HCT116 (cell line): Measurements from ENCODE around the gene CAPN9. TPM values are rescaled to one million over a fixed set of nuclear protein-coding genes. Genes with fewer than 3 reads are reported as not detected.

Experiments used
- ATAC-seq: fragments of 200-7000 bp; cut with Tn5 transposase; 2 replicates; pipeline ENCODE4 v1.9.1; 2020; ENCODE audit warnings: mild to moderate bottlenecking, moderate library complexity
- BruUV-seq: library from RNA; stranded (reverse); fragments of 400-500 nt; replicated peaks from 2 replicates; lab custom pipeline; 2021; lab: Mats Ljungman, UMichigan
- CTCF ChIA-PET: fragments of 300-600 bp; sonication (Branson Sonifier 250); formaldehyde crosslinking; loops from one replicate; lab custom pipeline; 2021; ENCODE audit warnings: antibody characterized with exemption; lab: Charles Lee
- POLR2A ChIA-PET: fragments of 300-600, 350-600 bp; sonication (Branson Sonifier 250); formaldehyde crosslinking; loops from one replicate; lab custom pipeline; 2021; ENCODE audit warnings: antibody characterized with exemption; lab: Charles Lee
- RAD21 ChIA-PET, 2 experiments: fragments of 300-600 bp; sonication (Branson Sonifier 250); formaldehyde crosslinking; loops; one replicate each; lab custom pipeline; 2023; ENCODE audit warnings: low total read pairs in 2 of 2; ENCODE audit not compliant: uncharacterized antibody in 2 of 2, unreplicated experiment in 2 of 2, low non-redundant PET in 1 of 2; lab: Charles Lee
- DNase-seq: peaks from one replicate; pipeline ENCODE4 v3.0.0-alpha.2; 2010; ENCODE audit warnings: low read depth, low spot score
- H2AFZ ChIP-seq: fragments of 200-600 bp; shearing (Covaris generic), sonication (generic); 2 replicates; pipeline ENCODE4 v1.6.1; 2017; ENCODE audit warnings: low read depth, mixed run types, mixed read lengths, antibody characterized with exemption, low read length; ENCODE audit not compliant: poor library complexity, severe bottlenecking
- H3K27ac ChIP-seq: 2 replicates; pipeline ENCODE4 v1.5.1; 2012; ENCODE audit warnings: low read depth, low read length
- H3K27me3 ChIP-seq: fragments of 200-600 bp; sonication (generic); 2 replicates; pipeline ENCODE4 v1.6.1; 2016; ENCODE audit warnings: mixed run types, low read length, mixed read lengths; ENCODE audit not compliant: insufficient read depth
- H3K36me3 ChIP-seq, 2 experiments: fragments of 200-500 bp in 1 of 2; fragments of 200-600 bp in 1 of 2; sonication (Bioruptor generic) in 1 of 2; sonication (generic) in 1 of 2; 2 replicates each; pipeline versions ENCODE4 v1.5.1 to v1.6.1; 2014 to 2016; ENCODE audit warnings: low read length in 2 of 2, inconsistent platforms in 1 of 2, mixed read lengths in 1 of 2, mixed run types in 1 of 2; ENCODE audit not compliant: insufficient read depth in 2 of 2, control insufficient read depth in 1 of 2
- H3K4me1 ChIP-seq, 2 experiments: fragments of 200-600 bp in 1 of 2; sonication (generic) in 1 of 2; 2 replicates each; pipeline versions ENCODE4 v1.5.1 to v1.6.1; 2012 to 2017; ENCODE audit warnings: low read length in 2 of 2, inconsistent platforms in 1 of 2, mild to moderate bottlenecking in 1 of 2, mixed read lengths in 1 of 2, mixed run types in 1 of 2, moderate library complexity in 1 of 2; ENCODE audit not compliant: insufficient read depth in 2 of 2, control insufficient read depth in 1 of 2
- H3K4me2 ChIP-seq: fragments of 200-600 bp; sonication (generic); 2 replicates; pipeline ENCODE4 v1.6.1; 2017; ENCODE audit warnings: mixed run types, low read length, mixed read lengths
- H3K4me3 ChIP-seq, 2 experiments: fragments of 200-600 bp in 1 of 2; sonication (generic) in 1 of 2; replicated peaks in 1 of 2; 2 replicates each; pipeline ENCODE4 v1.5.1; 2011 to 2016; ENCODE audit warnings: low read length in 2 of 2, control low read depth in 1 of 2, low read depth in 1 of 2, mild to moderate bottlenecking in 1 of 2, mixed read lengths in 1 of 2, mixed run types in 1 of 2
- H3K79me2 ChIP-seq: fragments of 200-600 bp; sonication (generic); 2 replicates; pipeline ENCODE4 v1.6.1; 2017; ENCODE audit warnings: mild to moderate bottlenecking, mixed run types, low read length, moderate library complexity, mixed read lengths; ENCODE audit not compliant: insufficient read depth
- H3K9ac ChIP-seq: fragments of 200-600 bp; sonication (generic); 2 replicates; pipeline ENCODE4 v1.6.1; 2016; ENCODE audit warnings: low read length, mixed read lengths
- H3K9me2 ChIP-seq: fragments of 200-600 bp; sonication (generic), shearing (Covaris generic); 2 replicates; pipeline ENCODE4 v1.6.1; 2017; ENCODE audit warnings: mixed run types, mild to moderate bottlenecking, moderate library complexity; ENCODE audit not compliant: insufficient read depth
- H3K9me3 ChIP-seq, 2 experiments: fragments of 200-500 bp in 1 of 2; fragments of 200-600 bp in 1 of 2; sonication (Bioruptor generic) in 1 of 2; sonication (generic) in 1 of 2; 2 replicates each; pipeline ENCODE4 v1.6.1; 2014 to 2017; ENCODE audit warnings: low read length in 2 of 2, mixed read lengths in 2 of 2, inconsistent platforms in 1 of 2, low read depth in 1 of 2, mild to moderate bottlenecking in 1 of 2, mixed run types in 1 of 2, moderate library complexity in 1 of 2; ENCODE audit not compliant: control insufficient read depth in 1 of 2, insufficient read depth in 1 of 2
- H4K20me1 ChIP-seq: fragments of 200-600 bp; sonication (generic), shearing (Covaris generic); 2 replicates; pipeline ENCODE4 v1.6.1; 2017; ENCODE audit warnings: mixed run types, mild to moderate bottlenecking, moderate library complexity; ENCODE audit not compliant: insufficient read depth
- ATF3 ChIP-seq: IDR thresholded peaks from 2 replicates; pipeline ENCODE4 v1.6.1; 2012
- ELF1 ChIP-seq: IDR thresholded peaks from 2 replicates; pipeline ENCODE4 v1.6.1; 2012; ENCODE audit warnings: low read depth, borderline replicate concordance
- JUND ChIP-seq: IDR thresholded peaks from 2 replicates; pipeline ENCODE4 v1.6.1; 2012
- RAD21 ChIP-seq: IDR thresholded peaks from 2 replicates; pipeline ENCODE4 v1.6.1; 2012; ENCODE audit warnings: low read depth, mild to moderate bottlenecking
- REST ChIP-seq: IDR thresholded peaks from 2 replicates; pipeline ENCODE4 v1.6.1; 2012; ENCODE audit warnings: low read depth
- SP1 ChIP-seq: IDR thresholded peaks from 2 replicates; pipeline ENCODE4 v1.6.1; 2012; ENCODE audit warnings: low read depth
- SRF ChIP-seq: IDR thresholded peaks from 2 replicates; pipeline ENCODE4 v1.6.1; 2012; ENCODE audit warnings: low read depth
- YY1 ChIP-seq: IDR thresholded peaks from 2 replicates; pipeline ENCODE4 v1.6.1; 2011; ENCODE audit warnings: low read length, low read depth, moderate library complexity, mild to moderate bottlenecking; ENCODE audit not compliant: insufficient replicate concordance; ENCODE audit errors: extremely low read depth
- ZBTB33 ChIP-seq: IDR thresholded peaks from 2 replicates; pipeline ENCODE4 v1.6.1; 2011; ENCODE audit warnings: mild to moderate bottlenecking, low read length, moderate library complexity; ENCODE audit not compliant: insufficient replicate concordance; ENCODE audit errors: extremely low read depth
- ZFX ChIP-seq: fragments of 450-650 bp; IDR thresholded peaks from 2 replicates; pipeline ENCODE4 v1.6.1; 2017
- ZNF274 ChIP-seq: fragments of 200-500 bp; sonication (Bioruptor generic); IDR thresholded peaks from 2 replicates; pipeline ENCODE4 v1.6.1; 2014; ENCODE audit warnings: mild to moderate bottlenecking, low read depth, low read length, inconsistent platforms
- intact Hi-C: fragments of 100-400 bp; cut with micrococcal nuclease; formaldehyde crosslinking; loops from 2 replicates; pipeline ENCODE4 v1.10.0; 2022
- total RNA-seq: library from RNA; stranded (reverse); gene quantifications from one replicate; pipeline ENCODE4 v1.2.1, GENCODE V29; 2021; ENCODE audit not compliant: unreplicated experiment

The CAPN9 gene
- total RNA-seq, 1 experiment from 2014 or later = not detected

GRCh38 chr1:230730977-230731376, 16.2 kb upstream of the CAPN9 start:
- Histone ChIP-seq H2AFZ (no peak overlapping the region), H3K9ac (no peak overlapping the region), H3K36me3 (no peaks in the 10 kb centered on the region), H4K20me1 (no peaks in the 10 kb centered on the region), H3K79me2 (no peaks in the 10 kb centered on the region), H3K9me2 (no peaks in the 10 kb centered on the region), H3K4me2 (no peak overlapping the region), H3K4me3 (no peak overlapping the region), H3K9me3 (no peaks in the 10 kb centered on the region; a peak in 1 of 4 replicates), H3K27ac (no peak overlapping the region), H3K27me3 (no peaks in the 10 kb centered on the region), H3K4me1 (peaks cover 0 to 5% of the 10 kb centered on the region in 2 experiments; a peak in 2 of 4 replicates)
- no peak for ATAC-seq
- ChIA-PET POLR2A (no interaction called here), RAD21 (no interaction called here), CTCF (no interaction called here)
- no peak for DNase-seq
- TF ChIP-seq SP1 (no peak), RAD21 (no peak), ZNF274 (no peak), SRF (no peak), ZFX (no peak), ELF1 (no peak), YY1 (no peak), REST (no peak), ZBTB33 (no peak), JUND (no peak), ATF3 (no peak)
- BruUV-seq = no TSS peak
- intact Hi-C loops = no loop called here
